Uterus (tissue), 4 donors: ENCODE data around the gene DOCK4. TPM values are rescaled to one million over a fixed set of nuclear protein-coding genes. Genes with fewer than 3 reads are reported as not detected.

Experiments
- DNase-seq, 2 donors: peaks; one replicate each; pipeline ENCODE4 v3.0.0-alpha.2; 2019 to 2020
- H3K27ac ChIP-seq, 2 donors: fragments of 200-600 bp; sonication (generic); 1 replicate in 1 of 2; 2 replicates in 1 of 2; pipeline ENCODE4 v1.5.1; 2016 to 2018
- H3K27me3 ChIP-seq, 2 donors: fragments of 200-600 bp; sonication (generic); one replicate each; pipeline ENCODE4 v1.5.1; 2018 to 2019; ENCODE audit warnings: control low read depth in 1 of 2
- H3K36me3 ChIP-seq, 2 donors: fragments of 200-600 bp; sonication (generic); one replicate each; pipeline ENCODE4 v1.5.1; 2019; ENCODE audit warnings: control low read depth in 1 of 2
- H3K4me1 ChIP-seq, 2 donors: fragments of 200-600 bp; sonication (generic); one replicate each; pipeline ENCODE4 v1.5.1; 2018 to 2019; ENCODE audit warnings: control low read depth in 1 of 2
- H3K4me3 ChIP-seq, 2 donors: fragments of 200-600 bp; sonication (generic); 1 replicate in 1 of 2; 2 replicates in 1 of 2; pipeline ENCODE4 v1.5.1; 2018 to 2019; ENCODE audit warnings: mild to moderate bottlenecking in 1 of 2
- H3K9me3 ChIP-seq, 2 donors: fragments of 200-600 bp; sonication (generic); one replicate each; pipeline ENCODE4 v1.5.1; 2019; ENCODE audit warnings: control low read depth in 1 of 2
- CTCF ChIP-seq, 4 experiments: fragments of 200-600 bp in 2 of 4; fragments of 450-650 bp in 2 of 4; sonication (generic) in 2 of 4; IDR thresholded peaks; one replicate each; pipeline ENCODE4 v1.5.1; 2016 to 2019; ENCODE audit warnings: antibody characterized with exemption in 4 of 4, mild to moderate bottlenecking in 2 of 4, moderate library complexity in 1 of 4
- POLR2A ChIP-seq, 2 donors: fragments of 450-650 bp; IDR thresholded peaks; one replicate each; pipeline ENCODE4 v1.6.1; 2016; ENCODE audit warnings: antibody characterized with exemption in 2 of 2, mild to moderate bottlenecking in 1 of 2, moderate library complexity in 1 of 2
- intact Hi-C: fragments of 100-400 bp; cut with DNase I; formaldehyde crosslinking; loops from one replicate; pipeline ENCODE4 v1.15.1; 2023; ENCODE audit warnings: low total_unique reads
- total RNA-seq, 4 donors: library from RNA; depleted of rRNA in 3 of 4; stranded (reverse); fragments of >200 nt in 3 of 4; gene quantifications; one replicate each; pipeline versions ENCODE4 v1.1.0 to v1.2.4, GENCODE V29; 2014 to 2023
- donor health status: DM: yes; HTN: yes; CAD: no.

Gene DOCK4
- total RNA-seq, 4 donors from 2014 or later: 48.8 to 217 (median 72.3) TPM

DNA sequence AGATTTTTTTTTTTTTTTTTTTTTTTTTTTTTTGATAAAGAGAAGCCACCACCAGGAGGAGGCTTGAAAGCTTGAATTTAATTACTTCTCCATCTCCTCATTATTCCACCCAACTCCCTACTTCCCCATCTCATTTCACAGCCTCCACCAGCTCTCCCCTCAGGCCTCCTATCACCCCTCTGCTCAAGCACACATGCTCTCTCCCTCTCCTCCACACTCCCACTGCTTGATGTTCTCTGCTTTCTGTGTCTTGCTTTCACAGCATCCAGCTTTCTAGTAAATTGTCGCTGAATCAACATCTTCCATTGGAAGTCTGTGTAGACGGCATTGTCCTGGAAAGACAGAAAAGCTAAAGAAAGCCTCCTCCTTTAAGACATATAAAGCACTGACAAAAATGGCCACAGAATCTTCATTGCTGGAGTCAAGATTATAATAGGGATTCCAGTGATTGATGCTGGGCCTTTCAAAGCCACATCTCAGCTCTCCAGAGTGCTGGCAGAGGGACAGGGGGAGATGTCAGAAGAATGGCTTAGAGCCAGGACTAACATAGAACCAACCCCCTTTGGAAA is 58.3 kb downstream of the DOCK4 start:
- TF ChIP-seq CTCF (IDR thresholded peaks at IDR 0.05): no peak
- no peak for TF ChIP-seq POLR2A (IDR thresholded peaks at IDR 0.05)
- no peak for DNase-seq
- intact Hi-C loops: no loop called here
- no peaks in the 10 kb centered on the region for H3K36me3 ChIP-seq
- no peaks in the 10 kb centered on the region for H3K4me1 ChIP-seq
- H3K27me3 ChIP-seq: no peaks in the 10 kb centered on the region
- no peak overlapping the region for H3K4me3 ChIP-seq
- H3K27ac ChIP-seq: no peak overlapping the region
- H3K9me3 ChIP-seq: no peaks in the 10 kb centered on the region

DNA sequence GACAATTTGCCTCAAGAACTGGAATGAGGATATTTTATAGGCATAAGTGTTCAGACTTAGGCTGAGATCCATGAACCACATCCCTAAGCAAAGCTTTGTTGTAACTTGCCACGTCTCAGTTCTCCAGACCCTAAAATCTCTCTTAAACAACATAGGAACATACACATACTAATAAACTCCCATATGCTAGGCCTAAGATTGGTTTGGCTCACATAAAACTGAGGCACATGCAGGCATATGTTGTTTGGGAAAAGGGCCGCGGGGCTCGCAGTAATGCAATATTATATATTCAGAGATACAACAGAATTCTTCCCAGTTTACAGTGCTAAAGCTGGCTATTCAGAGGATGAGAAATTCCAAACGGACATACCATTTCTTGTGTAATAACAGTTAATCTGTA is 61.0 kb downstream of the DOCK4 start:
- no peak for DNase-seq
- Histone ChIP-seq H3K9me3 (no peaks in the 10 kb centered on the region), H3K4me1 (no peaks in the 10 kb centered on the region), H3K27me3 (no peaks in the 10 kb centered on the region), H3K27ac (no peak overlapping the region), H3K4me3 (no peak overlapping the region), H3K36me3 (no peaks in the 10 kb centered on the region)
- TF ChIP-seq POLR2A (IDR thresholded peaks at IDR 0.05) (no peak), CTCF (IDR thresholded peaks at IDR 0.05) (no peak)
- intact Hi-C loops: no loop called here

DNA sequence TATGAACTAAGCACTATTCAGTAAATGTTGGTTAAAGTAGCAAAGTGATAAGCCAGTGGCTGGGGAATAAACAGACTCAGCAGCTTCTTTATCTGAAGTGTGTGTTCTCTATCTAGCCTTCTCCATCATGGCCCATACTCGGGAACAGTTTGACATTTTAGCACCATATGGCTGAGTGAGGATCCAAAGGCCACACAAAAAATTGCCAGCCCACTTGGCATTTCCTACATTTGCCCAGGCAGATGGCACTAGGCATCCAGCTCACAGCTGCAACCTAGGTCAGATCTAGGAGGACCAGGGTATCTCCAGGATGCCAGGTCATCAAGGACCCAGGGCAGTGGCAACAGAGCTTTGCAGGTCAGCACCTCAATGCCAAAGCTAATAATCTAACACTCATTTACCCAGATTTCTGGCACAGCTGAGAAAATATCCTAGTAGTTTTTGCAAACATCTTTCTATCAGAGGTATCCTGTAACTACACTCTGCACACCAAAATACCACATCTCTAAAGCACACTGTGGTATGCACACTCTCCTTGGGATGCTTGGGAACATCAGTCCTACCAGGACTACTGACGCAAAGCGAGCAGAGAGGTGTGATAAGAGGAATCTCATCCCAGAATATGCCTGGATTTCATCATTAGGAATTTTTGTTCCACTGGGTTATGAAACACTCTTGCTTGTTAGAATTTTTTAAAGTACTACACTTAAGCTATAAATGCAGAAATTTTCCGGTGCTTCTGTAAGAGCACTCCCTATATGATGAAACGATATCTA is 61.7 kb downstream of the DOCK4 start:
- Histone ChIP-seq H3K4me3 (no peak overlapping the region), H3K27ac (no peak overlapping the region), H3K27me3 (no peaks in the 10 kb centered on the region), H3K36me3 (no peaks in the 10 kb centered on the region), H3K9me3 (no peaks in the 10 kb centered on the region), H3K4me1 (no peaks in the 10 kb centered on the region)
- TF ChIP-seq POLR2A (IDR thresholded peaks at IDR 0.05) (no peak), CTCF (IDR thresholded peaks at IDR 0.05) (no peak)
- intact Hi-C loops: no loop called here
- no peak for DNase-seq

DNA sequence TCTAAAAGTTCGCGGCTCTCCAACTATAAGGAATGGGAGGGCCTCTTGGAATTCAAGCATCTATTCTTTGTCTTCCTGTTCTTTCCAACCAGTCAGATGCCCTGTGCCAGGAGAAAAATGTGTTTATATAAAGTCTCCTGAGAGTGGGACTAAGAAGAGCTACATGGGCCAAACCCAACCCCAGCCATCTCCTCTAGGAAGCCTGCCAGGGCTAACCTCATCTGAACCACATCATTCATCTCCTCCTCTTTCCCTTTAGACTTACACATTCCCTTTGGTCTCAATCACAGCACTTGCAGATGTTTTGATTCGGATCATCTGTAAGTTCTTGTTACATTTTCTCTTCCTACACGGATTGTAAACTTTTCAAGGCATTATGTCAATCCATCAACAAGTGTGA is 62.6 kb downstream of the DOCK4 start:
- DNase-seq: no peak
- Histone ChIP-seq H3K36me3 (no peaks in the 10 kb centered on the region), H3K27me3 (no peaks in the 10 kb centered on the region), H3K4me3 (no peak overlapping the region), H3K27ac (no peak overlapping the region), H3K4me1 (no peaks in the 10 kb centered on the region), H3K9me3 (no peaks in the 10 kb centered on the region)
- intact Hi-C loops: no loop called here
- TF ChIP-seq POLR2A (IDR thresholded peaks at IDR 0.05): no peak
- TF ChIP-seq CTCF (IDR thresholded peaks at IDR 0.05): no peak

DNA sequence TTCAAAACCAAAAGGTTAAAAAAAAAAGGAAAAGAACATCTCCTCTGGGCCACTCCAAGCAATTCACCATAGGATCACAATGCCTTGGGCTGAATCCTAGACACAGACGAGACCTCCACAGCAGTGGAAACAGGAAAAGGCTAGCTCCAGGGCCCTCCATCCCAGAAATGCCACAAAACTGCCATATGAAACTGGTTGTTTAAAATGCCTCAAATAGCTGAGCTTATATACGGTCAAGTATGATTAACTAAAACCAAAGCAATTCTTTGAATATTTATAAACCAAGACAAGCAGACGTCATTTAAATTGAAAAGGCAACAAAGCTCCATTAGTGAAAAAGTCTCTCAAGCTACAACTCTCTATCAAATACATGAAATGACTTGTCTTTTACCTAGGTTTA is 63.1 kb downstream of the DOCK4 start:
- H3K9me3 ChIP-seq: no peaks in the 10 kb centered on the region
- intact Hi-C loops: no loop called here
- no peak overlapping the region for H3K27ac ChIP-seq
- H3K27me3 ChIP-seq: no peaks in the 10 kb centered on the region
- DNase-seq: no peak
- no peak for TF ChIP-seq POLR2A (IDR thresholded peaks at IDR 0.05)
- TF ChIP-seq CTCF (IDR thresholded peaks at IDR 0.05): no peak
- no peaks in the 10 kb centered on the region for H3K4me1 ChIP-seq
- H3K4me3 ChIP-seq: no peak overlapping the region
- no peaks in the 10 kb centered on the region for H3K36me3 ChIP-seq
